ENCODE measurements around the gene HES1. TPM values are rescaled to one million over a fixed set of nuclear protein-coding genes. Genes with fewer than 3 reads are reported as not detected.

HES1 gene
- total and polyA plus RNA-seq, 10 of the 15 experiments (the other 5 are each of a cell fraction or from before 2014, with no cell fraction given) = 0.46 to 5.3 (median 2.3) TPM

- Histone ChIP-seq H3K27me3 (replicated peaks in 1 of 2; ENCODE audit: control insufficient read depth in 2 of 2, insufficient read depth in 2 of 2, low read length in 1 of 2) (peaks cover 3 to 6% of the 10 kb centered on the region in 2 experiments; a peak in 3 of 4 replicates), H3K79me2 (ENCODE audit: control insufficient read depth, insufficient read depth, low read length) (no peaks in the 10 kb centered on the region), H3K9me3 (replicated peaks; ENCODE audit: control insufficient read depth, insufficient read depth, low read length) (no peaks in the 10 kb centered on the region), H3K27ac (ENCODE audit: control insufficient read depth, insufficient read depth) (no peak overlapping the region), H3K36me3 (ENCODE audit: control insufficient read depth in 2 of 2, insufficient read depth in 2 of 2, low read length in 1 of 2) (no peaks in the 10 kb centered on the region), H4K20me1 (ENCODE audit: control insufficient read depth, insufficient read depth) (peaks cover 2% of the 10 kb centered on the region; the same call in 1 of the 2 replicates), H2AFZ (ENCODE audit: control insufficient read depth, low read depth, low read length) (no peak overlapping the region), H3K9ac (ENCODE audit: control insufficient read depth, insufficient read depth, low read length) (no peak overlapping the region), H3K4me2 (ENCODE audit: control insufficient read depth, insufficient read depth) (no peak overlapping the region), H3K4me1 (ENCODE audit: control insufficient read depth, insufficient read depth, low read length) (peaks cover 7% of the 10 kb centered on the region; the same call in 1 of the 2 replicates), H3K4me3 (no peak overlapping the region)
- POLR2A ChIA-PET = no interaction called here
- FAIRE-seq (no peak), DNase-seq (ENCODE audit: low read depth, low spot score) (no peak), ATAC-seq (no peak)
- no TSS peak for BruUV-seq (replicated peaks)
- CTCF ChIA-PET = no interaction called here
- in situ Hi-C loops (cut with MboI) (no loop called here), intact Hi-C loops (cut with micrococcal nuclease; ENCODE audit: unreplicated experiment) (no loop called here)
- SMC1A ChIA-PET (ENCODE audit: uncharacterized antibody, unreplicated experiment) = no interaction called here
- WGBS (ENCODE audit: insufficient coverage, insufficient replicate concordance, low lambda C conversion rate, missing lambda C conversion rate) = 76% methylated on average over 4 of the region's 4 CpGs
- RAD21 ChIA-PET (ENCODE audit: unreplicated experiment) = no interaction called here
- TF ChIP-seq MAX (IDR thresholded peaks at IDR 0.05; ENCODE audit: low read depth, low read length) = no peak
- TF ChIP-seq ZBTB40 (IDR thresholded peaks at IDR 0.05; ENCODE audit: borderline replicate concordance) = no peak
- no peak for TF ChIP-seq USF2 (IDR thresholded peaks at IDR 0.05; ENCODE audit: borderline replicate concordance, low read depth, low read length)
- no peak for TF ChIP-seq GATAD2B (conservative IDR thresholded peaks at IDR 0.05; ENCODE audit: low read depth)
- no peak for TF ChIP-seq KDM1A (IDR thresholded peaks at IDR 0.05; ENCODE audit: borderline replicate concordance)
- TF ChIP-seq PRDM15 (CRISPR knock-in tag; IDR thresholded peaks at IDR 0.05) = no peak
- TF ChIP-seq RFX5 (IDR thresholded peaks at IDR 0.05; ENCODE audit: low read depth, low read length) = no peak
- TF ChIP-seq CEBPB (IDR thresholded peaks at IDR 0.05; ENCODE audit: borderline replicate concordance in 1 of 2, low read depth in 2 of 2, low read length in 2 of 2) = no peak
- TF ChIP-seq BCL3 (IDR thresholded peaks at IDR 0.05; ENCODE audit: borderline replicate concordance, insufficient read depth, low read depth, low read length, poor library complexity, severe bottlenecking) = no peak
- no peak for TF ChIP-seq ZNF24 (IDR thresholded peaks at IDR 0.05)
- no peak for TF ChIP-seq PBX3 (IDR thresholded peaks at IDR 0.05; ENCODE audit: insufficient replicate concordance, low read depth, low read length)
Measured at GRCh38 chr3:194095464-194095863, 40.5 kb upstream of the HES1 start.

Data from GM12878 (cell line).